K562 (cell line): ENCODE measurements around the gene MAU2. TPM values are rescaled to one million over a fixed set of nuclear protein-coding genes. Genes with fewer than 3 reads are reported as not detected.
A peak's percentile ranks its signal among the peaks of the same experiment; 100 is the strongest.

Source experiments
- CBFA2T3 ChIP-seq: fragments of 450-650 bp; IDR thresholded peaks from 2 replicates; pipeline ENCODE4 v1.6.1; 2017
- CREBBP ChIP-seq: IDR thresholded peaks from one replicate; pipeline ENCODE4 v1.6.1; 2012; ENCODE audit warnings: low read depth, mild to moderate bottlenecking, control low read depth, inconsistent platforms, low read length
- HDAC2 ChIP-seq: fragments of 450-650 bp; IDR thresholded peaks from 2 replicates; pipeline ENCODE4 v1.6.1; 2016; ENCODE audit warnings: mild to moderate bottlenecking
- HMGXB4 ChIP-seq: sonication (generic); formaldehyde crosslinking; IDR thresholded peaks from 2 replicates; pipeline ENCODE4 v1.8.1; 2023; ENCODE audit warnings: mild to moderate bottlenecking, missing genetic modification reagents
- MNT ChIP-seq, 2 experiments: fragments of 450-650 bp; conservative IDR thresholded peaks; 2 replicates each; pipeline ENCODE4 v1.6.1; 2017; ENCODE audit warnings: mild to moderate bottlenecking in 2 of 2, moderate library complexity in 2 of 2
- MTF1 ChIP-seq: fragments of 250-450 bp; sonication (Bioruptor Pico); IDR thresholded peaks from 2 replicates; pipeline ENCODE4 v1.9.0; 2021; ENCODE audit warnings: moderate library complexity, mild to moderate bottlenecking, inconsistent platforms, borderline replicate concordance
- PTBP1 ChIP-seq: fragments of 200-400 bp; formaldehyde crosslinking; IDR thresholded peaks from 2 replicates; pipeline ENCODE4 v1.6.1; 2017; ENCODE audit warnings: low read depth, low read length
- RBM25 ChIP-seq: fragments of 200-400 bp; formaldehyde crosslinking; IDR thresholded peaks from 2 replicates; pipeline ENCODE4 v1.6.1; 2018; ENCODE audit warnings: low read length, low read depth, moderate library complexity; ENCODE audit not compliant: severe bottlenecking
- RREB1 ChIP-seq: fragments of 250-450 bp; sonication (Bioruptor Pico); IDR thresholded peaks from 2 replicates; pipeline ENCODE4 v1.4.0; 2020
- SMARCB1 ChIP-seq: IDR thresholded peaks from 2 replicates; pipeline ENCODE4 v1.6.1; 2011; ENCODE audit warnings: improper control_type of control experiment, low read depth; ENCODE audit not compliant: insufficient read length
- STAT5A ChIP-seq: IDR thresholded peaks from 2 replicates; pipeline ENCODE4 v1.6.1; 2012; ENCODE audit warnings: low read length, inconsistent platforms, borderline replicate concordance
- TCFL5 ChIP-seq: fragments of 250-450 bp; sonication (Bioruptor Pico); conservative IDR thresholded peaks from 2 replicates; pipeline ENCODE4 v1.6.1; 2021; ENCODE audit warnings: mild to moderate bottlenecking, moderate library complexity, matching md5 sums
- ZEB2 ChIP-seq: fragments of 450-650 bp; IDR thresholded peaks from 2 replicates; pipeline ENCODE4 v1.6.1; 2016
- ZNF175 ChIP-seq: fragments of 200-800 bp; sonication (Bioruptor generic); IDR thresholded peaks from 2 replicates; pipeline ENCODE4 v1.6.1; 2016; ENCODE audit warnings: low read depth, mild to moderate bottlenecking, missing genetic modification characterization, missing compliant biosample characterization
- ZNF263 ChIP-seq: sonication (generic); formaldehyde crosslinking; IDR thresholded peaks from 2 replicates; pipeline ENCODE4 v1.8.0; 2022; ENCODE audit warnings: mild to moderate bottlenecking, missing genetic modification reagents, borderline replicate concordance
- polyA plus RNA-seq, 8 experiments: library from polyadenylated mRNA; depleted of rRNA in 4 of 8; stranded (reverse) in 5 of 8; unstranded in 3 of 8; fragments of >200 nt; fragmentation: Nextera tagmentation in 2 of 8; fragmentation: Illumina TruSeq in 1 of 8; extraction: Ambion mirVana in 2 of 8; extraction: Trizol in 1 of 8; gene quantifications; 2 replicates each; pipeline versions ENCODE4 v1.2.1 to v1.2.3, GENCODE V29; 2011 to 2014; ENCODE audit warnings: inconsistent platforms in 1 of 8, missing spikeins in 1 of 8
- total RNA-seq, 7 experiments: library from RNA; depleted of rRNA in 6 of 7; stranded (reverse); fragments of >200 nt in 6 of 7; fragmentation: Illumina TruSeq in 2 of 7; extraction: Trizol in 2 of 7; gene quantifications; 2 replicates each; pipeline versions ENCODE4 v1.2.1 to v1.2.3, GENCODE V29; 2011 to 2021; ENCODE audit warnings: low replicate concordance in 1 of 7
- TF ChIP-seq, protein P1 (sequence below): fragments of 250-450 bp; sonication (Bioruptor Pico); IDR thresholded peaks from 2 replicates; pipeline ENCODE4 v1.4.0; 2020

The MAU2 gene
- total and polyA plus RNA-seq, 9 of the 15 experiments (the other 6 are each of a cell fraction or from before 2014, with no cell fraction given), result 1.2 to 48.1 (median 19.4) TPM

GRCh38 chr19:19405971-19406877 is 85.6 kb downstream of the MAU2 start (continued):
- no peak for TF ChIP-seq CREBBP
- TF ChIP-seq RREB1 (CRISPR knock-in tag), result no peak
- no peak for TF ChIP-seq PTBP1
- no peak for TF ChIP-seq ZEB2
- TF ChIP-seq STAT5A, result no peak
- TF ChIP-seq MTF1 (CRISPR knock-in tag), result no peak
- 0 out of 2 replicates have a peak, but pooled peaks have one; percentile 17 for TF ChIP-seq ZNF263 (CRISPR knock-in tag)
- TF ChIP-seq TCFL5, result no peak
- no peak for TF ChIP-seq SMARCB1
- TF ChIP-seq, protein P1, sequence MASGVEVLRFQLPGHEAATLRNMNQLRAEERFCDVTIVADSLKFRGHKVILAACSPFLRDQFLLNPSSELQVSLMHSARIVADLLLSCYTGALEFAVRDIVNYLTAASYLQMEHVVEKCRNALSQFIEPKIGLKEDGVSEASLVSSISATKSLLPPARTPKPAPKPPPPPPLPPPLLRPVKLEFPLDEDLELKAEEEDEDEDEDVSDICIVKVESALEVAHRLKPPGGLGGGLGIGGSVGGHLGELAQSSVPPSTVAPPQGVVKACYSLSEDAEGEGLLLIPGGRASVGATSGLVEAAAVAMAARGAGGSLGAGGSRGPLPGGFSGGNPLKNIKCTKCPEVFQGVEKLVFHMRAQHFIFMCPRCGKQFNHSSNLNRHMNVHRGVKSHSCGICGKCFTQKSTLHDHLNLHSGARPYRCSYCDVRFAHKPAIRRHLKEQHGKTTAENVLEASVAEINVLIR (CRISPR knock-in tag), result no peak
- no peak for TF ChIP-seq ZNF175 (CRISPR knock-in tag)
- no peak for TF ChIP-seq HDAC2
- no peak; the same call in 1 of the 2 replicates for TF ChIP-seq HMGXB4 (CRISPR knock-in tag)
- TF ChIP-seq RBM25, result no peak
- peak in 1 of 2 experiments; percentile 66; a peak in 1 of 4 replicates for TF ChIP-seq MNT (conservative IDR thresholded peaks at IDR 0.05)
- no peak for TF ChIP-seq CBFA2T3
